Measurements from ENCODE around the gene FAM168A. TPM values are rescaled to one million over a fixed set of nuclear protein-coding genes. Genes with fewer than 3 reads are reported as not detected.

Gene FAM168A
- total and polyA plus RNA-seq, 3 donors from 2014 or later = 20.1 to 30.2 (median 29.8) TPM

DNA sequence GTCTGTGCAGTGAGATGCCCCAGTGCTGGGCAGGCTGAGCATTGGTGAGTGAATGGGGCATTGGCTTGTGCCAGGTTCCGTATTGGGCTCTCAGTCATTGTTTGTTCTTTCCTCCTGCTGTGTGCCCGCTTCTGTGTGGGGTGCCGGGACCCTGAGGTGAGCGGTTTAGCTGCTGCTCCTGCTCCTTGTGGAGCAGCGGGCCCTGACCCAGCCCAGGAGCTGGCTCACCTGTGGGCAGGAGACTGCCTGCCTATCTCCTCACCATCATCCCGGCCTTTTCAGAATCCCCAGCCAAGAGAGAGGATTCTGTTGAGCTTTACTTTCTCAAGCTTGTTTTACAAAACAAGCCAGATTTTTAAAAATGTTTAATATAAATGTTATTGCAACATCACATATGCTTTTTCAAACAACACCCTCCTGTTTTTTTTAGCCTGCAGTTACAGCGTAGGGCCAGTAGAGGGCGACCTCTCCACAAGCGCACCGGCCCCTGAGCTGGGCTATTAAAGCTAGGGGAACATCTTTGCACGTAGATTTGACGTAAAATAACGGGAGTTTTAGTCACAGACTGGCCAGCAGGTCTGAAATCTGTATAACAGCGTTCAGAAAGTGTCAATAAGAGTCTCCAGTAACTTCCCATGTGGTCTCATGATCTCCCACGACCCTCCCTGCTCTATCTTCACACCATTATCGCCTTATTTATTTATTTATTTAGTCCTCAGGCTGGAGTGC, 246.8 kb downstream of the FAM168A start:
- 31 to 39% methylated on average over 14 to 16 of the region's 16 CpGs for WGBS, 2 donors
- intact Hi-C loops (cut with DNase I; ENCODE audit: low total_unique reads) = no loop called here
- Histone ChIP-seq H3K27ac (no peak overlapping the region), H3K27me3 (no peaks in the 10 kb centered on the region), H3K36me3 (ENCODE audit: low read depth, missing control alignments) (no peaks in the 10 kb centered on the region), H3K4me1 (peaks cover 10% of the 10 kb centered on the region), H3K4me3 (no peak overlapping the region), H3K9me3 (no peaks in the 10 kb centered on the region)
- peak; percentile 67 for DNase-seq
- no peak for TF ChIP-seq POLR2A (IDR thresholded peaks at IDR 0.05)
- TF ChIP-seq, protein P1, sequence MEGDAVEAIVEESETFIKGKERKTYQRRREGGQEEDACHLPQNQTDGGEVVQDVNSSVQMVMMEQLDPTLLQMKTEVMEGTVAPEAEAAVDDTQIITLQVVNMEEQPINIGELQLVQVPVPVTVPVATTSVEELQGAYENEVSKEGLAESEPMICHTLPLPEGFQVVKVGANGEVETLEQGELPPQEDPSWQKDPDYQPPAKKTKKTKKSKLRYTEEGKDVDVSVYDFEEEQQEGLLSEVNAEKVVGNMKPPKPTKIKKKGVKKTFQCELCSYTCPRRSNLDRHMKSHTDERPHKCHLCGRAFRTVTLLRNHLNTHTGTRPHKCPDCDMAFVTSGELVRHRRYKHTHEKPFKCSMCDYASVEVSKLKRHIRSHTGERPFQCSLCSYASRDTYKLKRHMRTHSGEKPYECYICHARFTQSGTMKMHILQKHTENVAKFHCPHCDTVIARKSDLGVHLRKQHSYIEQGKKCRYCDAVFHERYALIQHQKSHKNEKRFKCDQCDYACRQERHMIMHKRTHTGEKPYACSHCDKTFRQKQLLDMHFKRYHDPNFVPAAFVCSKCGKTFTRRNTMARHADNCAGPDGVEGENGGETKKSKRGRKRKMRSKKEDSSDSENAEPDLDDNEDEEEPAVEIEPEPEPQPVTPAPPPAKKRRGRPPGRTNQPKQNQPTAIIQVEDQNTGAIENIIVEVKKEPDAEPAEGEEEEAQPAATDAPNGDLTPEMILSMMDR (IDR thresholded peaks at IDR 0.05) = peak; percentile 86 to 99 (median 89)

Small RNA genes within 50 kb of the gene (small RNA-seq; reads per million reads assigned to genes)
- 0 reads per million in 2 donors for gene AP000763.2
- 0 reads per million in 2 donors for gene HMGN2P38

Other genes with a start within 250 kb of the FAM168A start
- 1 to 10 TPM; 8.4 to 8.6 TPM for gene RELT, start 221.7 kb downstream of the FAM168A start, total RNA-seq
- 6.2 TPM for gene RELT, start 221.7 kb downstream of the FAM168A start, polyA plus RNA-seq (ENCODE audit: insufficient read depth, low read depth, low replicate concordance)
- 10 to 100 TPM; 62.1 to 71.5 TPM for gene PLEKHB1, start 48.5 kb upstream of the FAM168A start, total RNA-seq
- gene PLEKHB1, start 48.5 kb upstream of the FAM168A start, polyA plus RNA-seq (ENCODE audit: insufficient read depth, low read depth, low replicate concordance) = 54.9 TPM
- 100 to 1,000 TPM; 104 to 125 TPM for gene RAB6A, start 163.0 kb upstream of the FAM168A start, total RNA-seq
- gene RAB6A, start 163.0 kb upstream of the FAM168A start, polyA plus RNA-seq (ENCODE audit: insufficient read depth, low read depth, low replicate concordance) = 71.2 TPM
- 10 to 100 TPM in 1 of 2 donors, 1 to 10 TPM in 1; 9.1 to 10.7 TPM for gene MRPL48, start 189.8 kb upstream of the FAM168A start, total RNA-seq
- 16.9 TPM for gene MRPL48, start 189.8 kb upstream of the FAM168A start, polyA plus RNA-seq (ENCODE audit: insufficient read depth, low read depth, low replicate concordance)